Neural cell (in vitro differentiated cells): ENCODE measurements around the gene RCN1. TPM values are rescaled to one million over a fixed set of nuclear protein-coding genes. Genes with fewer than 3 reads are reported as not detected.

ENCODE experiments used
- H2AFZ ChIP-seq: fragments of 200-600, 300-800 bp; sonication (generic), shearing (Covaris generic); 2 replicates; pipeline ENCODE4 v1.6.0; 2014; ENCODE audit warnings: low read depth, mild to moderate bottlenecking, antibody characterized with exemption, low read length, moderate library complexity
- H3F3A ChIP-seq: fragments of 200-600 bp; shearing (Covaris generic); 2 replicates; pipeline ENCODE4 v1.6.1; 2016; ENCODE audit warnings: mild to moderate bottlenecking, moderate library complexity, mixed read lengths, antibody characterized with exemption, low read length; ENCODE audit not compliant: insufficient read depth, poor library complexity, severe bottlenecking
- H3K27ac ChIP-seq: fragments of 200-600, 300-800 bp; sonication (generic), shearing (Covaris generic); 2 replicates; pipeline ENCODE4 v1.5.1; 2014; ENCODE audit warnings: mild to moderate bottlenecking, low read length, moderate library complexity
- H3K27me3 ChIP-seq: fragments of 300-800, 200-600 bp; sonication (generic), shearing (Covaris generic); 2 replicates; pipeline ENCODE4 v1.6.0; 2014; ENCODE audit warnings: mild to moderate bottlenecking, low read depth, low read length, moderate library complexity; ENCODE audit not compliant: insufficient read depth
- H3K36me3 ChIP-seq: fragments of 300-800, 200-600 bp; sonication (generic), shearing (Covaris generic); 2 replicates; pipeline ENCODE4 v1.5.1; 2014; ENCODE audit warnings: mild to moderate bottlenecking, antibody characterized with exemption, low read length, moderate library complexity; ENCODE audit not compliant: insufficient read depth
- H3K4me2 ChIP-seq: fragments of 300-800, 200-600 bp; sonication (generic), shearing (Covaris generic); 2 replicates; pipeline ENCODE4 v1.6.0; 2014; ENCODE audit warnings: mild to moderate bottlenecking, low read length
- H3K4me3 ChIP-seq: fragments of 300-800, 200-600 bp; sonication (generic), shearing (Covaris generic); 2 replicates; pipeline ENCODE4 v1.5.1; 2014; ENCODE audit warnings: mild to moderate bottlenecking, low read length, moderate library complexity
- H3K79me2 ChIP-seq: fragments of 200-600 bp; shearing (Covaris generic); replicated peaks from 2 replicates; pipeline ENCODE4 v1.6.0; 2014; ENCODE audit warnings: mild to moderate bottlenecking, low read length, moderate library complexity; ENCODE audit not compliant: insufficient read depth
- H3K9ac ChIP-seq: fragments of 300-800, 200-600 bp; sonication (generic), shearing (Covaris generic); 2 replicates; pipeline ENCODE4 v1.6.1; 2016; ENCODE audit warnings: mild to moderate bottlenecking, low read length, mixed read lengths
- H3K9me2 ChIP-seq: fragments of 200-600 bp; shearing (Covaris generic); 2 replicates; pipeline ENCODE4 v1.6.1; 2016; ENCODE audit warnings: mild to moderate bottlenecking, low read length, mixed read lengths; ENCODE audit not compliant: insufficient read depth
- H3K9me3 ChIP-seq: fragments of 200-600, 300-800 bp; sonication (generic), shearing (Covaris generic); 2 replicates; pipeline ENCODE4 v1.6.1; 2016; ENCODE audit warnings: mild to moderate bottlenecking, mixed run types, low read length, moderate library complexity, mixed read lengths
- H4K20me1 ChIP-seq: fragments of 200-600 bp; shearing (Covaris generic); 2 replicates; pipeline ENCODE4 v1.6.1; 2016; ENCODE audit warnings: mild to moderate bottlenecking, mixed run types; ENCODE audit not compliant: insufficient read depth
- CTCF ChIP-seq: fragments of 450-650 bp; IDR thresholded peaks from 2 replicates; pipeline ENCODE4 v1.5.1; 2014; ENCODE audit warnings: antibody characterized with exemption, mild to moderate bottlenecking, moderate library complexity; ENCODE audit not compliant: poor library complexity, severe bottlenecking
- EP300 ChIP-seq: fragments of 450-650 bp; conservative IDR thresholded peaks from 2 replicates; pipeline ENCODE4 v1.6.1; 2014; ENCODE audit warnings: antibody characterized with exemption, mild to moderate bottlenecking, moderate library complexity; ENCODE audit not compliant: poor library complexity, severe bottlenecking
- EZH2 ChIP-seq: fragments of 200-600, 300-800 bp; shearing (Covaris generic), sonication (generic); IDR thresholded peaks from 2 replicates; pipeline ENCODE4 v1.6.1; 2014; ENCODE audit warnings: antibody characterized with exemption, low read length, borderline replicate concordance, mild to moderate bottlenecking; ENCODE audit not compliant: insufficient read depth, poor library complexity, severe bottlenecking
- MXI1 ChIP-seq: fragments of 450-650 bp; conservative IDR thresholded peaks from 2 replicates; pipeline ENCODE4 v1.6.1; 2014; ENCODE audit warnings: antibody characterized with exemption, mild to moderate bottlenecking; ENCODE audit not compliant: poor library complexity, severe bottlenecking
- POLR2AphosphoS5 ChIP-seq: IDR thresholded peaks from 2 replicates; pipeline ENCODE4 v1.6.1; 2012
- RAD21 ChIP-seq: fragments of 450-650 bp; conservative IDR thresholded peaks from 2 replicates; pipeline ENCODE4 v1.6.1; 2014; ENCODE audit warnings: antibody characterized with exemption, mild to moderate bottlenecking, moderate library complexity
- REST ChIP-seq: IDR thresholded peaks from 2 replicates; pipeline ENCODE4 v1.6.1; 2012; ENCODE audit warnings: borderline replicate concordance
- SMC3 ChIP-seq: fragments of 450-650 bp; conservative IDR thresholded peaks from 2 replicates; pipeline ENCODE4 v1.6.1; 2014; ENCODE audit warnings: antibody characterized with exemption, mild to moderate bottlenecking, moderate library complexity; ENCODE audit not compliant: poor library complexity
- polyA plus RNA-seq: library from polyadenylated mRNA; depleted of rRNA; stranded (reverse); fragments of >200 nt; gene quantifications from 2 replicates; pipeline ENCODE4 v1.2.3, GENCODE V29; 2014

Gene RCN1
- polyA plus RNA-seq, 1 donor from 2014 or later, result 66.7 TPM

GRCh38 chr11:32081129-32081641, 9.7 kb upstream of the RCN1 start:
- Histone ChIP-seq H4K20me1 (no peaks in the 10 kb centered on the region), H3K4me2 (no peak overlapping the region), H3K9me2 (no peaks in the 10 kb centered on the region), H3K9me3 (no peaks in the 10 kb centered on the region), H3K4me3 (no peak overlapping the region), H2AFZ (no peak overlapping the region), H3K36me3 (no peaks in the 10 kb centered on the region), H3K79me2 (no peaks in the 10 kb centered on the region), H3K27me3 (no peaks in the 10 kb centered on the region), H3K27ac (no peak overlapping the region), H3K9ac (no peak overlapping the region), H3F3A (no peaks in the 10 kb centered on the region)
- TF ChIP-seq POLR2AphosphoS5 (no peak), REST (no peak)

- Histone ChIP-seq H3K27me3 (no peaks in the 10 kb centered on the region), H3K9me3 (no peaks in the 10 kb centered on the region), H3K79me2 (no peaks in the 10 kb centered on the region), H3K4me3 (no peak overlapping the region), H3K27ac (no peak overlapping the region), H3K9ac (no peak overlapping the region), H2AFZ (no peak overlapping the region), H3K9me2 (no peaks in the 10 kb centered on the region), H3K4me2 (no peak overlapping the region), H4K20me1 (no peaks in the 10 kb centered on the region), H3F3A (no peaks in the 10 kb centered on the region), H3K36me3 (no peaks in the 10 kb centered on the region)
- TF ChIP-seq EP300, result no peak
- no peak for TF ChIP-seq REST
- TF ChIP-seq POLR2AphosphoS5, result no peak
- TF ChIP-seq CTCF, result no peak
- TF ChIP-seq MXI1, result no peak
- no peak for TF ChIP-seq RAD21
- no peak for TF ChIP-seq EZH2
- TF ChIP-seq SMC3, result no peak
Observed at GRCh38 chr11:32081901-32082300, 9.0 kb upstream of the RCN1 start.
